Suppressor macrophage treated with lipopolysaccharide for 1 hour (primary cell): ENCODE data around the gene PLPPR3.

Experiments used
- DNase-seq, 3 donors: peaks; one replicate each; pipeline ENCODE4 v3.0.0-alpha.2; 2020 to 2022

Gene PLPPR3

GRCh38 chr19:795691-796581, 25.8 kb downstream of the PLPPR3 start:
- no peak for DNase-seq

GRCh38 chr19:795073-795611, 26.6 kb downstream of the PLPPR3 start:
- DNase-seq, result no peak

DNA sequence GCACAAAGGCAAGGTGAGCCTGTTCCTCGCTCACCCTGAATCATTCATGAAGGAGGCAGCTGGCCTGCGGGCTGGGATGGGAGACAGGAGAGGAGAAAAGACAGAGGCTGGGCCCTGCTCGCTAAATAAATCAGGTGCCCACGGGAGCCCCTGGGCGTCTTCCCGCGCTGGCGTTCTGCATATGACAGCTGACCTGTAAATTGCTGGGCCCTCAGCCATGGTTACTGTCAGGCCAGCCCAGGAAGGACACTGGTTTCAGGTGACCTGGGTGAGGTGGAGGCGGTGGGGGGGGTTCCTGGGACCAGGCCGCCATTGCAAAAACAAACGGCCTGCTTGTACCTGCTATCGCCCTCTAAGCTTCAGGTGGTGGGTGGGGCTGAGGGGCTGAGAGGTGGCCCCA, 27.9 kb downstream of the PLPPR3 start:
- DNase-seq, result no peak

DNA sequence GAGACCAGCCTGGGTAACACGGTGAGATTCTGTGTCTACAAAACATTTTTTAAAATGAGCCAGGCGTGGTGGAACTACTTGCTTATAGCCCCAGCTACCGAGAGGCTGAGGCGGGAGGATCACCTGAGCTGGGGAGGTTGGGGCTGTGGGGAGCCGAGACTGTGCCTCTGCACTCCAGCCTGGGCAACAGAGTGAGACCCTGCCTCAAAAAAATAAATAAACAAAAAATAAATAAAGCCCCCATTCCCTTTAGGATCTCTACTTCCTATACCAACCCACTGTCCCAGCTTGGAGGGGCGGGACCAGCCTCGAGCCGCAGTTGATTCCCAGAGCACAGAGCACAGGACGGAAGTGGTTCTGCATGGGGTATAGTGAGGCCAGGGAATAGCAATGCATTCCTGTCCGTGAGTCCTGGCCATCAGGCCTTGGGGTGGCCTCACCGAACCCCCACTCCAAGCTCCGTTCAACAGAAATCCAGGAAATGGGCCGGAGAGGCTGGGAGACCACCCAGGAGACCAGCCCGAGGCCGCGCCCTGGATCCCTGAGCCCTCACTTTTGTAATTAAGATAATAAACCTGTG, 29.4 kb downstream of the PLPPR3 start:
- DNase-seq, result no peak

DNA sequence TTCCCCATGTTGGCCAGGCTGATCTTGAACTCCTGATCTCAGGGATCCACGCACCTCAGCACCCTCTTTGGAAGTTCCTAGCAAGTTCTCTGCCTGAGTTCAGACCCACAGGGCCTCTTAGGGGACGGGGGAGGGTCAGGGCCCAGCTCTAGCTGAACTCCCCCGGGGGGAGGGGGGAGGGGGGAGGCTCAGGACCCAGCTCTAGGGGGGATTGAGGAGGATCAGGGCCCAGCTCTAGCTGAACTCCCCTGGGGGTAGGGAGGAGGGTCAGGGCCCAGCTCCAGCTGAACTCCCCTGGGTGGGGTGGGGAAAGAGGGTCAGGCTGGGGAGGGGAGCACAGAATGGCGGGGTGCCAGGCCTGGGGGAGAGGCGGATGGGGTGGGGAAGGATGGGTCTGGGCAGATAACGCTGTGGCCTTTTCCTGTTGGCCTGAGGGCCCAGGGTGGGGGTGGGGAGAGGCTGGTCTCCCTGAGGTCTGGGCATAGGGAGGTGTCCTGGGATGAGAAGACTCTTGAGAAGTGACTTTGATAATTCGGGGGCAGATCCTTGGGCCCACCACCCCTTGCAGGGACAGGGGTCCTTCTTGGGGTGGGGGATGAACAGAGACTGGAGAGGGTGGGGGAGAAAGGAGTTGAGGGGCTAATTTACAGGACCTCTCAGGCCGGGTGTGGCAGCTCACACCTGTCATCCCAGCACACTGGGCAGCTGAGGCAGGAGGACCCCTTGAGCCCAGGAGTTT, 30.0 kb downstream of the PLPPR3 start:
- no peak for DNase-seq

DNA sequence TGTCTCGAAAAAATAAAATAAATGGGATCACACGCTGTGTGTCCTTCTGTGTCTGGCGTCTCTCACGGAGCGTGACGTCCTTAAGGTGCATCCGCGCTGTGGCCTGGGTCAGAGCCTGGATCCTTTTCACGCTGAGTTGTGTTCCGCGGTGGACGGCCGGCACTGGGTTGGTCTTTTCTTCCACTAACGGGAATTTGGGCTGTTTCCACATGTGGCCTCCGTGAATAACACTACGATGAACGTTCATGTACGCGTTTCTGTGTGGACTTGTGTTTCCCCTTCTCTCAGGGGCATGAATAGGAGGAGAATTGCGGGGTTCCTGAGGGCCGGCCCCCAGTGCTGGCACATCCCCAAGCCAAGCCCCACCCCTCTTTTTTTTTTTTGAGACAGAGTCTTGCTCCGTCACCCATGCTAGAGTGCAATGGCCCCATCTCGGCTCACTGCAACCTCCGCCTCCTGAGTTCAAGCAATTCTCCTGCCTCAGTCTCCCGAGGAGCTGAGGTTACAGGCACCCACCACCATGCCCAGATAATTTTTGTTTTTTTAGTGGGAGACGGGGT, 30.7 kb downstream of the PLPPR3 start:
- no peak for DNase-seq

DNA sequence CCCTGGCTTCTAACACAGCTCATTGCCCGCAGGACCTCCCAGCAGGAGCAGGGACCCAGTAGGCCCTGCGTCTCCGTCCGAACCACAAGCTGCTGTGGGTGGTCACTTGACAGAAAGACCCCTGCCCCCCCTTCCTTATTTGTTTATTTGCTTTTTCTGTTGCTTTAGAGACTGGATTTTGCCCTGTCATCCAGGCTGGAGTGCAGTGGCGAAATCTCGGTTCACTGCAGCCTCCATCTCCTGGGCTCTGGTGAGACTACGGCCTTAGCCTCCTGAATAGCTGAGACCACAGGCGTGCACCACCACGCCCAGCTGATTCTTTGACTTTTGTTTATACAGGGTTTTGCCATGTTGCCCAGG, 32.1 kb downstream of the PLPPR3 start:
- no peak for DNase-seq

- DNase-seq, result peak; percentile 55 to 71 (median 65)
Measured at GRCh38 chr19:788983-789700, 32.6 kb downstream of the PLPPR3 start.

GRCh38 chr19:788686-788982, 33.1 kb downstream of the PLPPR3 start:
- no peak for DNase-seq

GRCh38 chr19:787536-787935, 34.2 kb downstream of the PLPPR3 start:
- DNase-seq, result no peak

DNA sequence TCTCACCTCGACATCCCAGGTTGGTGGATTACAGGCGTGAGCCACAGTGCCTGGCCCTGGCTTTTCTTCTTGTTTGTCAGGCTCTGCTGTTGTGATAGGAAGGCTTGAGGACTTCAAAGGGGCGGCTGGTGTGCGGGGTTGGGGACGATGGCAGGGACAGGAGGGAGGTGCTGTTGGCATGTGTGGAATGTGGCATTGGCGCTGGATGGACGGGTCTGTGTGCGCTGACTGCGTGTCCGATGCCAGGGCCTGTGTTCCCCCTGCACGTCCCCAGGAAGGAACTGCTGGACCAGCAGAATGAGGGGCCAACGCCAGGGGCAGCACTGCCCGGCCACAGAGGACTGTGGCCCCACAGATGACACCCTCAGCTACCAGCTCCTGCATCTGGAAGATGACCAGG, 37.2 kb downstream of the PLPPR3 start:
- no peak for DNase-seq

DNA sequence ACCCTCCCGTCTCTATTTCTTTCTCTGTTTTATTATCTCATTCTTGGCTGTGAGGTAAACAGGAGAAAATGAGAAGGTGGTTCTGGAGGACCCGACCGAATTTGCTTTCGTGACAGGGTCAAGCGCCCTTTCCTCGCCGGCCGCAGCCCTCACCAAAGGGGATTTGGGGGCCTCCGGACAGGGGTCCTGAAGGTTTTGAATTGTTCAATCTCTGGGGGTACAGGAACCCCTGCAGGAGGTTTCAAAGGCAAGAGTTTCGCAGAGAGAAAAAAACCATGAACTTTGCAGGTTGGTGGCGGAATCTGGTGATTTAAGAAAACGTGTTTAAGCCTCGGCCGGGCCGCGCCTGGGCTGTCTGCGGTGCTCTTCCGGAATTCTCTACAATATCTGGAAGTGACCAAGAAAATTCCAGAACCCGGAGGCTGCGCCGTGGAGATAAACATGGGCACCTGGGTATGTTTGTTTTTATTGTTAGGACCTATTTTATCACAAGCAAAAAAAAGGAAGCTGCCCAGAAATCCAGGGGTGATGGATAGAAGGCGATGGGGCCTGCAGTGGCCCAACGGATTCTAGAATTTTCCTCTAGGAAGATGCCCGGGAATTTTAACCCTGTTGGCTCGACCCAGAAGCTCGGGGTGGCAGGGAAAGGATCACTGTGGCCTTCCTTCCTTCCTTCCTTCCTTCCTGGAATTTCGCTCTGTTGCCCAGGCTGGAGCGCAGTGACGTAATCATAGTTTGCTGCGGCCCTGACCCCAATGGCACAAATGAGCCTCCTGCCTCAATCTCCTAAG, 38.7 kb downstream of the PLPPR3 start:
- no peak for DNase-seq

GRCh38 chr19:782185-782877, 39.4 kb downstream of the PLPPR3 start:
- DNase-seq, result no peak

GRCh38 chr19:781800-782184, 40.0 kb downstream of the PLPPR3 start:
- no peak for DNase-seq

DNA sequence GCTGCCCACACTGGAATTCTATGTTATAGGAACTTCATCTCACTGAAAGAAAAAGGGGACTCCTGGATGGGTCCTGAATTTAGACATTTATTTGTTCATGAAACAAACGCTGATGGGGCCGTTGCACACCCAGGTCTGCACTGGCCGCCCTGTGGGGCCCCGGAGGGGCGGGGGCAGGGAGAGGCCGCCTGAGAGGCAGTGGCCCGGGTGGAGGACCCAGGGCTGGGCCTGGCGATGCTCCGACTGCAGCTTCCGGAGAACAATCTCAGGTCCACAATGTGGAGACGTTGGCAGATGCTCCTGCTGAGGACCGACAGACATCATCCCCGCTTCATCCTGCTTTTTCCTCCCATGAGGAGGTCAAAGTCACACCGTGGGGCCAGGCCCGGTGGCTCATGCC, 40.8 kb downstream of the PLPPR3 start:
- no peak for DNase-seq

GRCh38 chr19:778910-779653, 42.7 kb downstream of the PLPPR3 start:
- no peak for DNase-seq

GRCh38 chr19:776549-776948, 45.2 kb downstream of the PLPPR3 start:
- no peak for DNase-seq

DNA sequence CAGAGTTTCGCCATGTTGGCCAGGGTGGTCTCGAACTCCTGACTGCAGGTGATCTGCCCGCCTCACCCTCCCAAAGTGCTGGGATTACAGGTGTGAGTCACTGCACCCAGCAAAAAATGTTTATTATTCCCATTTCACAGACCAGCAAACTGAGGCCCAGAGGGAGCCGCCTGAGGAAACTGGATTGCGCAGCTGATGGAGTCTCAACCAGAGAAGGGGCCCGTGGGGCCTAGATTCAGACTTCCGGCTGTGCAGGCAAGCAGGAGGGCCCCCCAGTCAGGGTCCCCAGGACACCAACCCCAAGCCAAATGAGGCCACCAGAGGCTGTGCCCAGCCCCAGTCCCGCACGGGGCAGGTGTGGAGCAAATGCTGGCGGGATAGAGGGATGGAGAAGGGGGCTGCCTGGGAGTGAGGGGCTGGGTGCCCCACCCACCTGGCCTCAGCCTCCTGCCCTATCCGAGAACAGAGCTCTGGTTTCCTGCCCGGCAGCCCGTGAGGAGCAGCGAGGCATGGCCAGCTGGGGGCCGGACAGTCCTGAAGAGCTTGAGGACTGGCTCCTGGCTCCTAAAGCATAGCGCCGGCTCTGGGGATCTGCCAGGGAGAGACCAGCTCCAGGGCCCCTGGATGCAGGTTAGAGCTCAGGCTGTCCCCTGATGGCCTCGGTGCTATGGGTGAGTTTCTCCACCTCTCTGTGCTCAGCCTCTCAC, 48.9 kb downstream of the PLPPR3 start:
- no peak for DNase-seq

DNA sequence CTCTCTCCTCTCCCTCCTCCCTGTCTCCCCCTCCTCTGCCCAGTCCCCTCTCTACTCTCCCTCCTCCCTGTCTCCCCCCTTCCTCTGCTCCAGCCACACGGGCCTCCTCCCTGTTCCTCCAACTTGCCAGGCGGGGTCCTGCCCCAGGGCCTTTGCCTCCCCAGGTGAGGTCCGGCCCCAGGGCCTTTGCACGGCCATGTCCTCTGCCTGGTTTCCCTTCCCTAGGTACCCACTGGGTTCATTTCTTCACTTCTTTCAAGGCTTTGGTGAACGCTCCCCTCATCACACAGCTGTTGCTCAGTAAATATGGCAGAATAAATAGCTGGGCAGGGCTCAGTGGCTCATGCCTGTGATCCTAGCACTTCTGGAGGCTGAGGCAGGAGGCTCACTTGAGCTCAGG, 49.7 kb downstream of the PLPPR3 start:
- no peak for DNase-seq

DNA sequence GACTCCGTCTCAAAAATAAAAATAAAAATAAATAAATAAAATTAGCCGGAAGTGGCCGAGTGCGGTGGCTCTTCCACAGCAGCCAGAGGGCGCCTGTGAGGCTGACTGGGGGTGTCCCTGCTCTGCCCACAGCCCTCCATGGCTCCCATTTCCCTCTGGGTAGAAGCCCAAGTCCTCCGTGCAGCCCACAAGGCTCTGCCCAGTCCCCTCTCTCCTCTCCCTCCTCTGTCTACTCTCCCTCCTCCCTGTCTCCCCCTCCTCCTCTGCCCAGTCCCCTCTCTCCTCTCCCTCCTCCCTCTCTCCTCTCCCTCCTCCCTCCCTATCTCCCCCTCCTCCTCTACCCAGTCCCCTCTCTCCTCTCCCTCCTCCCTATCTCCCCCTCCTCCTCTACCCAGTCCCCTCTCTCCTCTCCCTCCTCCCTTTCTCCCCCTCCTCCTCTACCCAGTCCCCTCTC, 50.4 kb downstream of the PLPPR3 start:
- peak; percentile 72 to 85 (median 80) for DNase-seq
